Activated naive CD4-positive, alpha-beta T cell treated with anti-CD3 and anti-CD28 coated beads, Interleukin-2, amount 50 U/mL, for 24 hours (primary cell): Measurements from ENCODE around the gene STK31.
"Not testable (repeated sequence)": the region's sequence is repeated elsewhere in the genome, so short reads cannot be mapped to it uniquely, and the experiment has no call there.

Experiments
- H3K27ac Mint-ChIP-seq: one replicate; pipeline ENCODE4 v1.8.0; 2021; ENCODE audit warnings: mild to moderate bottlenecking, mixed read lengths
- H3K27me3 Mint-ChIP-seq: one replicate; pipeline ENCODE4 v1.8.0; 2021; ENCODE audit warnings: mixed read lengths
- H3K36me3 Mint-ChIP-seq: one replicate; pipeline ENCODE4 v1.8.0; 2021; ENCODE audit warnings: mixed read lengths
- H3K4me1 Mint-ChIP-seq: one replicate; pipeline ENCODE4 v1.8.0; 2021; ENCODE audit warnings: mixed read lengths
- H3K4me3 Mint-ChIP-seq: one replicate; pipeline ENCODE4 v1.8.0; 2021; ENCODE audit warnings: mild to moderate bottlenecking, mixed read lengths
- H3K9me3 Mint-ChIP-seq: one replicate; pipeline ENCODE4 v1.8.0; 2021; ENCODE audit warnings: mixed read lengths

STK31 gene

GRCh38 chr7:23698822-23699221 is 11.2 kb upstream of the STK31 start:
- Mint-ChIP-seq H3K4me1 (no peaks in the 10 kb centered on the region), H3K27me3 (no peaks in the 10 kb centered on the region), H3K9me3 (no peaks in the 10 kb centered on the region), H3K27ac (no peak overlapping the region), H3K36me3 (peaks cover 15% of the 10 kb centered on the region), H3K4me3 (no peak overlapping the region)

DNA sequence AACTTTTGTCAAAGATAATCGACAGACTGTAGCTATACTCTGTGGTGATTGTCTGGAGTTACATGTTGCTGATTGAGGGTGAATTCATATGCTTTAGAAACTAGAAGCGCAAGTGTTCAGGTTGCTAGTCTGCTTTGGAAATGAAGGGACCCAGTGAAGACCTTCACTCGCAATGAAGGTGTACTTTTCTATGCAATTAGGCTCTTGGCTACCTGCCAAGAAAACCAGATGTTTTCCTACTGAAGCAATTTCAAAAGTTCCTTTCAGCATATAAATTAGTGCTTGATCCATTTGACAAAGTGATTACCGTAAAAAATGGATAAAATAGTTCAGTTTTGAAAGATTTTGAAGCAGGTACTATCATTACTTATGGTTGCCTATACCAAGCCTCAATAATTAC is 10.0 kb upstream of the STK31 start:
- Mint-ChIP-seq H3K36me3 (peaks cover 24% of the 10 kb centered on the region), H3K4me3 (no peak overlapping the region), H3K27ac (no peak overlapping the region), H3K4me1 (no peaks in the 10 kb centered on the region), H3K27me3 (no peaks in the 10 kb centered on the region), H3K9me3 (no peaks in the 10 kb centered on the region)

DNA sequence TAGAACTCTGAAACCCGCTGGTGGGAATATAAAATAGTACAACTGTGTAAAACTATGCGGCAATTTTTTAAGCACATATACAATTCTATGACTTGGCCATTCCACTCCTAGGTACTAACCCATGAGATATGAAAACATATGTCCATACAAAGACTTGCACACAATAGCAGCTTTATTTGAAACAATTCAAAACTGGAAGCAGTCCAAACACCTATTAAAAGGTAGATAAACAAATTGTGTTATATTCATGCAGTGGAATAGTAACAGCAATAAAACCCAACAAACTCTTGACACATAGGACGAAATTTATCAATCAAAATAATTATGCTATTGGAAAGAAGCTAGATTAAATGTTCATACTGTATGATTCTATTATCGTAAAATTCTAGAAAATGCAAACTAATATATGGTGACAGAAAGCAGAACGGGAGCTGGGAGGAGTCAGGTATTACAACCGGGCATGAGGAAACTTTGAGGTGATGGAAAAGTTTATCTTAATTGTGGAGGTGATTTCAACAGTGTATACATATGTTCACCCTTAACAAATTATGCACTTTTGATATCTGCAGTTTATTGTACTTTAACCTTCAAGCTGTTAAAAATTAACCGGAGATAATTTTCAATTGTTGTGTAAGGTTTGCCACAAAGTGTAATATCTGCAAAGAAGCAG is 803 bp upstream of the STK31 start:
- H3K27ac Mint-ChIP-seq = no peak overlapping the region
- no peak overlapping the region for H3K4me3 Mint-ChIP-seq
- no peaks in the 10 kb centered on the region for H3K27me3 Mint-ChIP-seq

GRCh38 chr7:23712368-23713284 is 2.6 kb downstream of the STK31 start:
- no peak overlapping the region for H3K27ac Mint-ChIP-seq
- H3K27me3 Mint-ChIP-seq = no peaks in the 10 kb centered on the region
- H3K4me1 Mint-ChIP-seq = no peaks in the 10 kb centered on the region
- no peaks in the 10 kb centered on the region for H3K9me3 Mint-ChIP-seq
- H3K4me3 Mint-ChIP-seq = no peak overlapping the region
- no peaks in the 10 kb centered on the region for H3K36me3 Mint-ChIP-seq

More for the DNA sequence above, 803 bp upstream of the STK31 start:
- Mint-ChIP-seq H3K9me3 (peaks cover 14% of the 10 kb centered on the region), H3K36me3 (peaks cover 21% of the 10 kb centered on the region), H3K4me1 (no peaks in the 10 kb centered on the region)

DNA sequence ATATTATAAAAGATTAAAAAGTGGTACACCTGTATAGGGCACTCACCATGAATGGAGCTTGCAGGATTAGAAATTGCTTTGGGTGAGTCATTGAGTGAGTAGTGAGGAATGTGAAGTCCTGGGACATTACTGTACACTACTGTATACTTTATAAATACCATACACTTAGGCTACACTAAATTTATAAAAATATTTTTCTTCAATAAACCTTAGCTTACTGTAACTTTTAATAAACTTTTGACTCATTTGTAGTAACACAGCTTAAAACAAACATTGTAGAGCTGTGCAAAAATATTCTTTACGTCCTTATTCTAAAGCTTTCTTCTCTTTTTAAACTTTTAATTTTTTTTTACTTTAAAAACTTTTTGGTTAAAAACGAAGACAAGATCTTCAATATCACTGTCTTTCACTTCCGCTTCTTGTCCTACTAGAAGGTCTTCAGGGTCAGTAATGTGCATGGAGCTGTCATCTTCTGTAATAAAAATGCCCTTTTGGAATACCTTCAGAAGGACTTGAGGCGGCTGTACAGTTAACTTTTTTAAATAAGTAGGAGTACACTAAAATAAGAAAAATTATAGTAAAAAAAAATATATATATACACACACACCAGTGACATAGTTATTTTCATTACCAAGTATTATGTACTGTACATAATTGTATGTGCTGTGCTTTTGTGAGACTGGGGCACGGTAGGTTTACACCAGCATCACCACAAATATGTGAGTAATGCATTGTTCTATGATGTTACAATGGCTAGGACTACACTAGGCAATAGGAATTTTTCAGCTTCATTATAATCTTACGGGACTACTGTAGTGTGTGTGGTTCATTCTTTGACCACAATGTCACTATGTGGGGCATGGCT is 3.5 kb downstream of the STK31 start:
- no peak overlapping the region for H3K4me3 Mint-ChIP-seq

GRCh38 chr7:23714150-23714464 is 4.1 kb downstream of the STK31 start:
- no peak overlapping the region for H3K27ac Mint-ChIP-seq
- no peaks in the 10 kb centered on the region for H3K4me1 Mint-ChIP-seq
- H3K27me3 Mint-ChIP-seq = no peaks in the 10 kb centered on the region

More for the DNA sequence above, 3.5 kb downstream of the STK31 start:
- Mint-ChIP-seq H3K9me3 (no peaks in the 10 kb centered on the region), H3K4me1 (no peaks in the 10 kb centered on the region), H3K27ac (no peak overlapping the region), H3K27me3 (no peaks in the 10 kb centered on the region), H3K36me3 (no peaks in the 10 kb centered on the region)

DNA sequence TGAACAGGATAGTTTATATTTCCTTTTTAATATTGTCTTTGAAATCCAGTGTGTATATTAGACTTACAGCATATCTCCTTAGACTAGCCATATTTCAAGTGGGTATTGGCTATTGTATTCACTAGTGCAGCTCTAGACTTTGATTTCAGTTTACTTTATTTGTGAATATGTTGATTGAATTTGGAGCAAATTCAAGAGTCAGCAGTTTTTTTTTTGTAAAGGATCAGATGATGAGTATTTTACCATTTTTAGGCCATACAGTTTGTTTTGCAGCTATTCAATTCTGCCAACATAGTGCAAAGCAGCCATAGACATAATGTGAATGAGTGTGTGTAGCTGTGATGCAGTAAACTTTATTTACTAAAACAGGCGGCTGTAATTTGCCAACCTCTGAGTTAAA is 4.6 kb downstream of the STK31 start:
- Mint-ChIP-seq H3K27ac (no peak overlapping the region), H3K4me3 (no peak overlapping the region), H3K4me1 (no peaks in the 10 kb centered on the region), H3K27me3 (no peaks in the 10 kb centered on the region), H3K9me3 (no peaks in the 10 kb centered on the region), H3K36me3 (no peaks in the 10 kb centered on the region)

More at GRCh38 chr7:23714150-23714464, 4.1 kb downstream of the STK31 start:
- no peak overlapping the region for H3K4me3 Mint-ChIP-seq
- H3K36me3 Mint-ChIP-seq = no peaks in the 10 kb centered on the region
- H3K9me3 Mint-ChIP-seq = no peaks in the 10 kb centered on the region

- Mint-ChIP-seq H3K4me1 (no peaks in the 10 kb centered on the region), H3K27me3 (no peaks in the 10 kb centered on the region), H3K36me3 (no peaks in the 10 kb centered on the region), H3K27ac (no peak overlapping the region), H3K4me3 (no peak overlapping the region), H3K9me3 (no peaks in the 10 kb centered on the region)
Observed at GRCh38 chr7:23715099-23715498, 5.1 kb downstream of the STK31 start.

- Mint-ChIP-seq H3K27ac (no peak overlapping the region), H3K4me3 (no peak overlapping the region), H3K36me3 (no peaks in the 10 kb centered on the region), H3K4me1 (no peaks in the 10 kb centered on the region), H3K9me3 (no peaks in the 10 kb centered on the region), H3K27me3 (no peaks in the 10 kb centered on the region)
Observed at GRCh38 chr7:23717788-23718187, 7.8 kb downstream of the STK31 start.

- Mint-ChIP-seq H3K4me1 (no peaks in the 10 kb centered on the region), H3K36me3 (no peaks in the 10 kb centered on the region), H3K27ac (no peak overlapping the region), H3K27me3 (no peaks in the 10 kb centered on the region), H3K9me3 (no peaks in the 10 kb centered on the region), H3K4me3 (no peak overlapping the region)
Observed at GRCh38 chr7:23721456-23721855, 11.4 kb downstream of the STK31 start.

- H3K9me3 Mint-ChIP-seq, H3K27ac Mint-ChIP-seq, H3K4me1 Mint-ChIP-seq, H3K27me3 Mint-ChIP-seq, H3K4me3 Mint-ChIP-seq, H3K36me3 Mint-ChIP-seq: not testable (repeated sequence)
Observed at GRCh38 chr7:23722587-23723216, 12.7 kb downstream of the STK31 start.

GRCh38 chr7:23724113-23724512 is 14.1 kb downstream of the STK31 start:
- not testable (repeated sequence) for H3K9me3 Mint-ChIP-seq, H3K27me3 Mint-ChIP-seq, H3K4me1 Mint-ChIP-seq, H3K36me3 Mint-ChIP-seq, H3K4me3 Mint-ChIP-seq, H3K27ac Mint-ChIP-seq

GRCh38 chr7:23742051-23742450 is 32.0 kb downstream of the STK31 start:
- H3K27me3 Mint-ChIP-seq = no peaks in the 10 kb centered on the region
- H3K9me3 Mint-ChIP-seq = peaks cover 8% of the 10 kb centered on the region
- H3K4me3 Mint-ChIP-seq = no peak overlapping the region
- no peak overlapping the region for H3K27ac Mint-ChIP-seq
- peaks cover 10% of the 10 kb centered on the region for H3K36me3 Mint-ChIP-seq
- no peaks in the 10 kb centered on the region for H3K4me1 Mint-ChIP-seq

- H3K9me3 Mint-ChIP-seq = peaks cover 9% of the 10 kb centered on the region
- H3K27ac Mint-ChIP-seq = no peak overlapping the region
- H3K36me3 Mint-ChIP-seq = peaks cover 11% of the 10 kb centered on the region
- no peaks in the 10 kb centered on the region for H3K27me3 Mint-ChIP-seq
- no peaks in the 10 kb centered on the region for H3K4me1 Mint-ChIP-seq
- no peak overlapping the region for H3K4me3 Mint-ChIP-seq
Observed at GRCh38 chr7:23743226-23743625, 33.2 kb downstream of the STK31 start.

DNA sequence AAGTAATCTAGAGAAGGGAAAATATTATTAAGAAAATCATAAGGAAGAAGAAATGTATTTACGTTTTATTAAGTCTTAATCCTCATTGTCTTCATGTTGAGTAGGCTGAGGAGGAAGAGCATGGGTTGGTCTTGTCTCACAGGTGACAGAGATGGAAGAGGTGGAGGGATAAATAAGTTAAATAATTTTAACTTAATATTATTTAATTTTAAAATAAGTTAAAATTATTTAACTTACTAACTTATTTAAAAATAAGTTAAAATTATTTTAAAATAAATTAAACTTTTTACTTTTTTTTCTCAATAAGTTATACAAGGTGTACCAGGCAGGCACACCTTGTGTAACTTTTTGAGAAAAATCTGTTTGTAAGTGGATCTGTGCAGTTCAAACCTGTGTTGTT is 36.6 kb downstream of the STK31 start:
- peaks cover 9% of the 10 kb centered on the region for H3K9me3 Mint-ChIP-seq

More for the DNA sequence above, 36.6 kb downstream of the STK31 start:
- Mint-ChIP-seq H3K4me1 (no peaks in the 10 kb centered on the region), H3K27ac (no peak overlapping the region), H3K4me3 (no peak overlapping the region), H3K36me3 (peaks cover 10% of the 10 kb centered on the region), H3K27me3 (no peaks in the 10 kb centered on the region)
